Fibroblast of lung (primary cell): ENCODE measurements around the gene CEP131. TPM values are rescaled to one million over a fixed set of nuclear protein-coding genes. Genes with fewer than 3 reads are reported as not detected.

Experiments used
- DNase-seq, 2 donors: peaks; one replicate each; pipeline versions ENCODE4 v3.0.0 to v3.0.0-alpha.2; 2010; ENCODE audit warnings: low read depth in 2 of 2
- H2AFZ ChIP-seq: 2 replicates; pipeline ENCODE4 v1.5.1; 2012; ENCODE audit warnings: low read length, control low read depth, inconsistent platforms
- H3K27ac ChIP-seq: 2 replicates; pipeline ENCODE4 v1.5.1; 2011; ENCODE audit warnings: low read length, control low read depth; ENCODE audit not compliant: insufficient read depth
- H3K27me3 ChIP-seq: 2 replicates; pipeline ENCODE4 v1.5.1; 2011; ENCODE audit warnings: mild to moderate bottlenecking, low read length; ENCODE audit not compliant: control insufficient read depth, insufficient read depth
- H3K36me3 ChIP-seq: 2 replicates; pipeline ENCODE4 v1.5.1; 2011; ENCODE audit warnings: low read length; ENCODE audit not compliant: control insufficient read depth, insufficient read depth
- H3K4me1 ChIP-seq: 2 replicates; pipeline ENCODE4 v1.5.1; 2011; ENCODE audit warnings: low read length; ENCODE audit not compliant: control insufficient read depth, insufficient read depth; ENCODE audit errors: extremely low read depth
- H3K4me2 ChIP-seq: 2 replicates; pipeline ENCODE4 v1.5.1; 2011; ENCODE audit warnings: low read length, control low read depth; ENCODE audit not compliant: insufficient read depth; ENCODE audit errors: extremely low read depth
- H3K4me3 ChIP-seq, 4 experiments: fragments of 200-600 bp in 1 of 4; sonication (generic) in 1 of 4; replicated peaks in 1 of 4; 2 replicates each; pipeline ENCODE4 v1.5.1; 2011 to 2016; ENCODE audit warnings: low read length in 4 of 4, low read depth in 3 of 4, mild to moderate bottlenecking in 3 of 4, control low read depth in 2 of 4, inconsistent platforms in 1 of 4, mixed read lengths in 1 of 4; ENCODE audit not compliant: insufficient read depth in 1 of 4; ENCODE audit errors: control extremely low read depth in 1 of 4
- H3K79me2 ChIP-seq: 2 replicates; pipeline ENCODE4 v1.5.1; 2012; ENCODE audit warnings: mild to moderate bottlenecking, low read length, inconsistent platforms; ENCODE audit not compliant: control insufficient read depth, insufficient read depth
- H3K9ac ChIP-seq: 2 replicates; pipeline ENCODE4 v1.5.1; 2011; ENCODE audit warnings: mild to moderate bottlenecking, low read length, control low read depth; ENCODE audit not compliant: insufficient read depth
- H3K9me3 ChIP-seq: 2 replicates; pipeline ENCODE4 v1.5.1; 2012; ENCODE audit warnings: low read depth, low read length; ENCODE audit not compliant: control insufficient read depth, insufficient read depth
- H4K20me1 ChIP-seq: 2 replicates; pipeline ENCODE4 v1.5.1; 2011; ENCODE audit warnings: low read length; ENCODE audit not compliant: control insufficient read depth, insufficient read depth; ENCODE audit errors: extremely low read depth
- CTCF ChIP-seq, 2 donors: IDR thresholded peaks in 1 of 2; conservative IDR thresholded peaks in 1 of 2; 1 replicate in 1 of 2; 2 replicates in 1 of 2; pipeline ENCODE4 v1.5.1; 2011 to 2012; ENCODE audit warnings: low read length in 2 of 2, control low read depth in 1 of 2, inconsistent platforms in 1 of 2, low read depth in 1 of 2, mild to moderate bottlenecking in 1 of 2
- EZH2 ChIP-seq: IDR thresholded peaks from 2 replicates; pipeline ENCODE4 v1.5.1; 2012; ENCODE audit warnings: low read length, control low read depth, mild to moderate bottlenecking; ENCODE audit errors: missing control alignments
- polyA plus RNA-seq, 2 donors: library from polyadenylated mRNA; depleted of rRNA in 1 of 2; stranded (reverse) in 1 of 2; unstranded in 1 of 2; fragments of >200 nt; gene quantifications; 2 replicates each; pipeline ENCODE4 v1.2.1, GENCODE V29; 2011 to 2012; ENCODE audit warnings: missing spikeins in 1 of 2
- total RNA-seq: library from RNA; depleted of rRNA; stranded (reverse); fragments of >200 nt; gene quantifications from 2 replicates; pipeline ENCODE4 v1.2.1, GENCODE V29; 2014

Gene CEP131
- total and polyA plus RNA-seq, 2 donors (not counting 1 experiment from before 2014, with no cell fraction given), result 2.0 to 7.4 TPM

- Histone ChIP-seq H2AFZ (no peak overlapping the region), H3K4me2 (no peak overlapping the region), H3K36me3 (no peaks in the 10 kb centered on the region), H3K27ac (no peak overlapping the region), H3K4me1 (no peaks in the 10 kb centered on the region), H3K27me3 (peaks cover 5% of the 10 kb centered on the region), H3K4me3 (no peak overlapping the region), H3K9ac (no peak overlapping the region), H3K79me2 (no peaks in the 10 kb centered on the region), H3K9me3 (no peaks in the 10 kb centered on the region), H4K20me1 (no peaks in the 10 kb centered on the region)
- DNase-seq, result no peak
- TF ChIP-seq EZH2 (no peak), CTCF (conservative IDR thresholded peaks at IDR 0.05 in 1 of 2, IDR thresholded peaks at IDR 0.05 in 1 of 2; ENCODE audit: low read depth in 1 of 2, low read length in 2 of 2) (no peak)
Observed at GRCh38 chr17:81182596-81182995, 40.2 kb downstream of the CEP131 start.

- no peaks in the 10 kb centered on the region for H4K20me1 ChIP-seq
- no peak overlapping the region for H3K9ac ChIP-seq
- H3K9me3 ChIP-seq, result no peaks in the 10 kb centered on the region
- no peak overlapping the region for H2AFZ ChIP-seq
- H3K4me3 ChIP-seq, result no peak overlapping the region
- H3K4me1 ChIP-seq, result no peaks in the 10 kb centered on the region
- H3K4me2 ChIP-seq, result no peak overlapping the region
- H3K79me2 ChIP-seq, result no peaks in the 10 kb centered on the region
- H3K27ac ChIP-seq, result no peak overlapping the region
- TF ChIP-seq EZH2 (no peak), CTCF (conservative IDR thresholded peaks at IDR 0.05 in 1 of 2, IDR thresholded peaks at IDR 0.05 in 1 of 2; ENCODE audit: low read depth in 1 of 2, low read length in 2 of 2) (no peak)
- H3K27me3 ChIP-seq, result peaks cover 5% of the 10 kb centered on the region
- DNase-seq, result no peak
- no peaks in the 10 kb centered on the region for H3K36me3 ChIP-seq
Observed at GRCh38 chr17:81181811-81182185, 41.0 kb downstream of the CEP131 start.

GRCh38 chr17:81180836-81181810 lies 41.6 kb downstream of the CEP131 start:
- TF ChIP-seq CTCF (conservative IDR thresholded peaks at IDR 0.05 in 1 of 2, IDR thresholded peaks at IDR 0.05 in 1 of 2; ENCODE audit: low read depth in 1 of 2, low read length in 2 of 2) (no peak), EZH2 (no peak)
- Histone ChIP-seq H4K20me1 (no peaks in the 10 kb centered on the region), H3K4me2 (no peak overlapping the region), H3K9ac (no peak overlapping the region), H3K79me2 (no peaks in the 10 kb centered on the region), H3K27ac (no peak overlapping the region), H3K27me3 (peaks cover 5% of the 10 kb centered on the region), H3K4me1 (no peaks in the 10 kb centered on the region), H2AFZ (no peak overlapping the region), H3K9me3 (no peaks in the 10 kb centered on the region), H3K4me3 (no peak overlapping the region), H3K36me3 (no peaks in the 10 kb centered on the region)
- DNase-seq, result no peak
